Measurements from ENCODE around the gene ATF6. TPM values are rescaled to one million over a fixed set of nuclear protein-coding genes. Genes with fewer than 3 reads are reported as not detected.

The ATF6 gene
- total and polyA plus RNA-seq, 2 of the 4 experiments (the other 2 are of a cell fraction), result 12.2 to 17.6 TPM

- no peak overlapping the region for H2BK15ac ChIP-seq (ENCODE audit: low read depth, low read length)
- no peak overlapping the region for H3K56ac ChIP-seq (ENCODE audit: extremely low read depth, insufficient read depth, low read length)
- DNase-seq (peak; percentile 72), ATAC-seq (ENCODE audit: low read depth) (no peak)
- CTCF ChIA-PET, result no interaction called here
- no peaks in the 10 kb centered on the region for H3K27me3 ChIP-seq (ENCODE audit: control insufficient read depth, insufficient read depth, low read length)
- no peaks in the 10 kb centered on the region for H3K4me1 ChIP-seq (ENCODE audit: control insufficient read depth, insufficient read depth, low read length)
- BruUV-seq (replicated peaks), result no TSS peak
- H3K79me1 ChIP-seq (ENCODE audit: low read depth in 1 of 2, low read length in 2 of 2), result no peaks in the 10 kb centered on the region; a peak in 2 of 4 replicates
- WGBS, 2 experiments (ENCODE audit: extremely low coverage in 2 of 2, insufficient read length in 1 of 2), result no CpG with 5 or more reads among the region's 5 CpGs
- in situ Hi-C loops (cut with MboI; ENCODE audit: low sequenced_read_pairs) (no loop called here), intact Hi-C loops (cut with micrococcal nuclease) (no loop called here), dilution Hi-C loops (cut with HindIII; ENCODE audit: low sequenced_read_pairs, unreplicated experiment) (no loop called here)
- no peak overlapping the region for H4K8ac ChIP-seq (ENCODE audit: low read depth in 2 of 2, low read length in 2 of 2)
- H2AFZ ChIP-seq (replicated peaks; ENCODE audit: low read length, poor library complexity), result no peak overlapping the region
- no peaks in the 10 kb centered on the region for H3K9me3 ChIP-seq (ENCODE audit: control insufficient read depth, insufficient read depth, low read length)
- no peak overlapping the region for H2AK5ac ChIP-seq (ENCODE audit: low read depth, low read length)
- POLR2A ChIA-PET (ENCODE audit: unreplicated experiment), result no interaction called here
- H2AK9ac ChIP-seq (replicated peaks; ENCODE audit: low read depth, low read length, poor library complexity), result no peak overlapping the region
- no peak overlapping the region for H3K27ac ChIP-seq (ENCODE audit: insufficient read depth, low read length)
- H3K4me3 ChIP-seq (ENCODE audit: insufficient read depth, low read depth, low read length), result no peak overlapping the region
- H3K9me1 ChIP-seq (ENCODE audit: insufficient read depth, low read length), result no peaks in the 10 kb centered on the region
- no peak overlapping the region for H3K18ac ChIP-seq (ENCODE audit: low read depth, low read length)
- no peak overlapping the region for H3K23ac ChIP-seq (ENCODE audit: low read depth, low read length)
- H3K36me3 ChIP-seq (ENCODE audit: control insufficient read depth, insufficient read depth, low read length), result no peaks in the 10 kb centered on the region
- no peak overlapping the region for H2BK120ac ChIP-seq (ENCODE audit: low read depth, low read length)
- H2BK20ac ChIP-seq (ENCODE audit: low read depth, low read length), result no peak overlapping the region
- H2BK5ac ChIP-seq (ENCODE audit: low read depth, low read length, poor library complexity, severe bottlenecking), result no peak overlapping the region
- no peaks in the 10 kb centered on the region for H4K20me1 ChIP-seq (ENCODE audit: insufficient read depth, low read length)
- no peak overlapping the region for H4K91ac ChIP-seq (ENCODE audit: insufficient read depth, low read depth, low read length)
- TF ChIP-seq ELK1 (IDR thresholded peaks at IDR 0.05; ENCODE audit: borderline replicate concordance, low read depth, low read length) (no peak), POLR2A (IDR thresholded peaks at IDR 0.05; ENCODE audit: low read depth, low read length) (no peak)
- H4K5ac ChIP-seq (ENCODE audit: low read depth, low read length), result no peak overlapping the region
- no peak overlapping the region for H3K4me2 ChIP-seq (ENCODE audit: low read depth, low read length)
- no peak overlapping the region for H3K4ac ChIP-seq (ENCODE audit: low read depth, low read length)
- H3K14ac ChIP-seq (replicated peaks; ENCODE audit: low read depth, low read length), result no peak overlapping the region
- no peak overlapping the region for H3K9ac ChIP-seq (ENCODE audit: low read depth, low read length)
Measured at GRCh38 chr1:161836018-161836417, 69.9 kb downstream of the ATF6 start.
